Liver (tissue), 9 donors: ENCODE measurements around the gene MRAS. TPM values are rescaled to one million over a fixed set of nuclear protein-coding genes. Genes with fewer than 3 reads are reported as not detected.

Experiments
- DNase-seq: peaks from one replicate; pipeline ENCODE4 v3.0.0-alpha.2; 2017; ENCODE audit warnings: low spot score
- H3K27ac ChIP-seq, 2 donors: one replicate each; pipeline ENCODE4 v1.7.0; 2013; ENCODE audit warnings: inconsistent platforms in 2 of 2, low read length in 2 of 2, control low read depth in 1 of 2, low read depth in 1 of 2, mild to moderate bottlenecking in 1 of 2
- H3K27me3 ChIP-seq, 4 donors: one replicate each; pipeline versions ENCODE4 v1.6.1 to v1.7.0; 2013; ENCODE audit warnings: low read length in 3 of 4, inconsistent platforms in 1 of 4, mild to moderate bottlenecking in 1 of 4, moderate library complexity in 1 of 4; ENCODE audit not compliant: control insufficient read depth in 4 of 4, insufficient read depth in 4 of 4
- H3K36me3 ChIP-seq, 4 donors: one replicate each; pipeline versions ENCODE4 v1.6.1 to v1.7.0; 2013; ENCODE audit warnings: low read length in 3 of 4, mild to moderate bottlenecking in 3 of 4, low read depth in 1 of 4, moderate library complexity in 1 of 4; ENCODE audit not compliant: control insufficient read depth in 4 of 4, insufficient read depth in 3 of 4
- H3K4me1 ChIP-seq, 4 donors: one replicate each; pipeline versions ENCODE4 v1.6.1 to v1.7.0; 2013; ENCODE audit warnings: low read length in 3 of 4, mild to moderate bottlenecking in 3 of 4, moderate library complexity in 1 of 4; ENCODE audit not compliant: control insufficient read depth in 4 of 4, insufficient read depth in 4 of 4
- H3K4me3 ChIP-seq, 3 donors: one replicate each; pipeline versions ENCODE4 v1.6.1 to v1.7.0; 2013; ENCODE audit warnings: low read length in 3 of 3, control low read depth in 1 of 3, low read depth in 1 of 3, mild to moderate bottlenecking in 1 of 3
- H3K9ac ChIP-seq, 2 donors: one replicate each; pipeline ENCODE4 v1.7.0; 2013; ENCODE audit warnings: low read length in 2 of 2, mild to moderate bottlenecking in 2 of 2, moderate library complexity in 2 of 2, control low read depth in 1 of 2, low read depth in 1 of 2
- H3K9me3 ChIP-seq, 4 donors: one replicate each; pipeline versions ENCODE4 v1.6.1 to v1.7.0; 2013; ENCODE audit warnings: low read length in 3 of 4; ENCODE audit not compliant: control insufficient read depth in 4 of 4
- EGR1 ChIP-seq, 2 donors: IDR thresholded peaks; 2 replicates each; pipeline ENCODE4 v1.6.1; 2016 to 2018; ENCODE audit warnings: antibody characterized with exemption in 2 of 2, low read depth in 2 of 2
- FOXA1 ChIP-seq: IDR thresholded peaks from 2 replicates; pipeline ENCODE4 v1.6.1; 2016; ENCODE audit warnings: antibody characterized with exemption
- FOXA2 ChIP-seq: IDR thresholded peaks from 2 replicates; pipeline ENCODE4 v1.6.1; 2016; ENCODE audit warnings: antibody characterized with exemption
- HNF4A ChIP-seq, 2 donors: conservative IDR thresholded peaks; 2 replicates each; pipeline ENCODE4 v1.6.1; 2016; ENCODE audit warnings: antibody characterized with exemption in 2 of 2, mild to moderate bottlenecking in 2 of 2
- HNF4G ChIP-seq: IDR thresholded peaks from 2 replicates; pipeline ENCODE4 v1.6.1; 2016; ENCODE audit warnings: antibody characterized with exemption
- JUND ChIP-seq, 2 donors: IDR thresholded peaks; 2 replicates each; pipeline ENCODE4 v1.6.1; 2016; ENCODE audit warnings: antibody characterized with exemption in 2 of 2
- RAD21 ChIP-seq, 2 donors: IDR thresholded peaks; 2 replicates each; pipeline ENCODE4 v1.6.1; 2016; ENCODE audit warnings: antibody characterized with exemption in 2 of 2, mild to moderate bottlenecking in 2 of 2
- RXRA ChIP-seq, 2 donors: IDR thresholded peaks; 2 replicates each; pipeline ENCODE4 v1.6.1; 2017 to 2018; ENCODE audit warnings: antibody characterized with exemption in 2 of 2, mild to moderate bottlenecking in 1 of 2
- SP1 ChIP-seq: IDR thresholded peaks from 2 replicates; pipeline ENCODE4 v1.6.1; 2018; ENCODE audit warnings: antibody characterized with exemption, mild to moderate bottlenecking
- TAF1 ChIP-seq: conservative IDR thresholded peaks from 2 replicates; pipeline ENCODE4 v1.6.1; 2016; ENCODE audit warnings: antibody characterized with exemption, mild to moderate bottlenecking
- YY1 ChIP-seq: IDR thresholded peaks from 2 replicates; pipeline ENCODE4 v1.6.1; 2016; ENCODE audit warnings: antibody characterized with exemption, mild to moderate bottlenecking
- WGBS: extraction: QIAGEN DNeasy Blood & Tissue Kit; methylation state at CpG from one replicate; pipeline ENCODE4 v1.1.7; 2013; 5-methylcytosine and 5-hydroxymethylcytosine counted together
- polyA plus RNA-seq, 2 donors: library from polyadenylated mRNA; stranded (reverse) in 1 of 2; unstranded in 1 of 2; fragments of 200-250 nt in 1 of 2; fragments of >200 nt in 1 of 2; fragmentation: Nextera tagmentation in 1 of 2; extraction: Ambion mirVana in 1 of 2; gene quantifications; one replicate each; pipeline versions ENCODE4 v1.2.1 to v1.2.3, GENCODE V29; 2013 to 2015
- total RNA-seq, 2 donors: library from RNA; depleted of rRNA; stranded (reverse); fragments of >200 nt; gene quantifications; one replicate each; pipeline ENCODE4 v1.2.3, GENCODE V29; 2014
- TF ChIP-seq, protein P1 (sequence below): IDR thresholded peaks from 2 replicates; pipeline ENCODE4 v1.6.1; 2016; ENCODE audit warnings: antibody characterized with exemption
- TF ChIP-seq, protein P2 (sequence below): IDR thresholded peaks from 2 replicates; pipeline ENCODE4 v1.6.1; 2016; ENCODE audit warnings: antibody characterized with exemption
- TF ChIP-seq, protein P3 (sequence below): IDR thresholded peaks from 2 replicates; pipeline ENCODE4 v1.6.1; 2016; ENCODE audit warnings: antibody characterized with exemption
- TF ChIP-seq, protein P4 (sequence below): fragments of 150-350 bp; IDR thresholded peaks from 2 replicates; pipeline ENCODE4 v1.5.1; 2017; ENCODE audit warnings: improper control_type of control experiment, low read depth, low read length; ENCODE audit not compliant: missing input control
- TF ChIP-seq, protein P5 (sequence below): IDR thresholded peaks from 2 replicates; pipeline ENCODE4 v1.6.1; 2016; ENCODE audit warnings: antibody characterized with exemption, mild to moderate bottlenecking
- donor health status: healthy.
- donor health status: healthy.
- donor health status: healthy.
- donor health status: healthy.
- donor health status: healthy.

The MRAS gene
- total and polyA plus RNA-seq, 4 donors: 1.6 to 2.6 (median 1.9) TPM

DNA sequence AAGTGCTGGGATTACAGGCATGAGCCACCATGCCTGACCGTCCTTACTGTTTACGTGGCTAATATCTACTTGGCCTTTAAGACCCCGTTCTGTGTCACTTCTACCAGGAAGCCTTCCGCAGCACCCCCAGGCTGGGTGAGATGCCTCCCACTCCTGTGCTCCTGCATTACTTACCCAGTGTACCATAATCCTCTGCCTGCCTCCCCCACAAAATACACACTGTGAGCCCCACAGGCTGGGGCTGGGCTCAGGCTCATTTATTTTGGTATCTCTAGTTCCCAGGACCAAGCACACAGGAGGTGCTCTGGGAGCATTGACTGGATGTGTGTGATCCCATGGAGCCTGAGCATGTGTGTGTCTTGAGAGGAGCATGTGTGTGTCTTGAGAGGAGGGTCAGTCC, 14.9 kb downstream of the MRAS start:
- no peak for DNase-seq
- Histone ChIP-seq H3K36me3 (no peaks in the 10 kb centered on the region), H3K4me3 (no peak overlapping the region), H3K27ac (no peak overlapping the region), H3K4me1 (no peaks in the 10 kb centered on the region), H3K27me3 (no peaks in the 10 kb centered on the region), H3K9me3 (no peaks in the 10 kb centered on the region), H3K9ac (no peak overlapping the region)
- TF ChIP-seq, protein P1, sequence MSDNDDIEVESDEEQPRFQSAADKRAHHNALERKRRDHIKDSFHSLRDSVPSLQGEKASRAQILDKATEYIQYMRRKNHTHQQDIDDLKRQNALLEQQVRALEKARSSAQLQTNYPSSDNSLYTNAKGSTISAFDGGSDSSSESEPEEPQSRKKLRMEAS: no peak
- no peak for TF ChIP-seq FOXA2
- TF ChIP-seq JUND (IDR thresholded peaks at IDR 0.05): no peak
- no peak for TF ChIP-seq SP1
- TF ChIP-seq, protein P2, sequence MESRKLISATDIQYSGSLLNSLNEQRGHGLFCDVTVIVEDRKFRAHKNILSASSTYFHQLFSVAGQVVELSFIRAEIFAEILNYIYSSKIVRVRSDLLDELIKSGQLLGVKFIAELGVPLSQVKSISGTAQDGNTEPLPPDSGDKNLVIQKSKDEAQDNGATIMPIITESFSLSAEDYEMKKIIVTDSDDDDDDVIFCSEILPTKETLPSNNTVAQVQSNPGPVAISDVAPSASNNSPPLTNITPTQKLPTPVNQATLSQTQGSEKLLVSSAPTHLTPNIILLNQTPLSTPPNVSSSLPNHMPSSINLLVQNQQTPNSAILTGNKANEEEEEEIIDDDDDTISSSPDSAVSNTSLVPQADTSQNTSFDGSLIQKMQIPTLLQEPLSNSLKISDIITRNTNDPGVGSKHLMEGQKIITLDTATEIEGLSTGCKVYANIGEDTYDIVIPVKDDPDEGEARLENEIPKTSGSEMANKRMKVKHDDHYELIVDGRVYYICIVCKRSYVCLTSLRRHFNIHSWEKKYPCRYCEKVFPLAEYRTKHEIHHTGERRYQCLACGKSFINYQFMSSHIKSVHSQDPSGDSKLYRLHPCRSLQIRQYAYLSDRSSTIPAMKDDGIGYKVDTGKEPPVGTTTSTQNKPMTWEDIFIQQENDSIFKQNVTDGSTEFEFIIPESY: no peak
- TF ChIP-seq EGR1 (IDR thresholded peaks at IDR 0.05; ENCODE audit: low read depth in 2 of 2): no peak
- TF ChIP-seq FOXA1: no peak
- TF ChIP-seq HNF4G: no peak
- TF ChIP-seq, protein P3, sequence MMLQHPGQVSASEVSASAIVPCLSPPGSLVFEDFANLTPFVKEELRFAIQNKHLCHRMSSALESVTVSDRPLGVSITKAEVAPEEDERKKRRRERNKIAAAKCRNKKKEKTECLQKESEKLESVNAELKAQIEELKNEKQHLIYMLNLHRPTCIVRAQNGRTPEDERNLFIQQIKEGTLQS: no peak
- TF ChIP-seq TAF1: no peak
- TF ChIP-seq, protein P4, sequence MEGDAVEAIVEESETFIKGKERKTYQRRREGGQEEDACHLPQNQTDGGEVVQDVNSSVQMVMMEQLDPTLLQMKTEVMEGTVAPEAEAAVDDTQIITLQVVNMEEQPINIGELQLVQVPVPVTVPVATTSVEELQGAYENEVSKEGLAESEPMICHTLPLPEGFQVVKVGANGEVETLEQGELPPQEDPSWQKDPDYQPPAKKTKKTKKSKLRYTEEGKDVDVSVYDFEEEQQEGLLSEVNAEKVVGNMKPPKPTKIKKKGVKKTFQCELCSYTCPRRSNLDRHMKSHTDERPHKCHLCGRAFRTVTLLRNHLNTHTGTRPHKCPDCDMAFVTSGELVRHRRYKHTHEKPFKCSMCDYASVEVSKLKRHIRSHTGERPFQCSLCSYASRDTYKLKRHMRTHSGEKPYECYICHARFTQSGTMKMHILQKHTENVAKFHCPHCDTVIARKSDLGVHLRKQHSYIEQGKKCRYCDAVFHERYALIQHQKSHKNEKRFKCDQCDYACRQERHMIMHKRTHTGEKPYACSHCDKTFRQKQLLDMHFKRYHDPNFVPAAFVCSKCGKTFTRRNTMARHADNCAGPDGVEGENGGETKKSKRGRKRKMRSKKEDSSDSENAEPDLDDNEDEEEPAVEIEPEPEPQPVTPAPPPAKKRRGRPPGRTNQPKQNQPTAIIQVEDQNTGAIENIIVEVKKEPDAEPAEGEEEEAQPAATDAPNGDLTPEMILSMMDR: no peak
- 93% methylated on average over 4 of the region's 4 CpGs for WGBS

DNA sequence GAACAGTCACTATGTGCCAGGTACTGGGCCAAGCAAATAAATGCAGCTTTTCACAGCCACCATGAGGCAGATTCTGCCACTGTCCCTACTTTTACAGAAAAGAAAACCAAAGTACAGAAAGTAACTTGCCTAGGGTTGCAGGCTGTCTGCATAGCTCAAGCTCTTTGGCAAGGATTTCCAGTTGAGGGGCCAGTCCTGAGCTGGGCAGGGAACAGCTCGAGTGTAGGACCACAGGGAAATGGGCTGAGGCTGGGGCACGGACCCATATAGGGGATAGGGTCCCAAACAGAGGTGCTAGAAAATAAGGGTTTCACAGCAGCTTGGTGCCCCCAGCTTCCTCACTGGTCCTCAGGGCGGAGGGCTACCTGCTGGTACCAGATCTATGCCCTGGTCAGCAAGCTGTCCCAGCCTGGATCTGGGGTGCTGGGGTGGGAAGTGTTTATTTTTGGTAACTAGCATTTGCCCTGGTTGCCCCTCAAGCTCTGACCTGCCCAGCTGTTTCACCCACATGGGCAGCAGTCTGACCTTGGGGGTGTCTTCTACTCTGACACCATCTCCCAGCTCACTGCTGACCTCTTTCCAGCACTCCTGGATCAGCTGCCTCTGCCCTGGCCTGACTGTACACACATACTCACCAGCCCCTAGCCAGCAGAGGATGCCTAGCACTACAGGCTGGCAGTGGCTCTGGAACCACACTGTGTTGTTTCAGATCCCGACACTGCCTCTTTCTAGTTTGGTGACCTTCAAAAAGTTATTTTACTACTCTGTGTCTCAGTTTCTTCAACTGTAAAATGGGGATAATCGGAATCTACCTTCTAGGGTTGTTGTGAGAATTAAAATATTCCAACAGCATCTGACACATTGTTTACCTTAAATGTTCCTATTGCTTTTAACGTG, 16.2 kb downstream of the MRAS start:
- no peak overlapping the region for H3K27ac ChIP-seq
- no peak overlapping the region for H3K4me3 ChIP-seq
- H3K36me3 ChIP-seq: no peaks in the 10 kb centered on the region
- WGBS: 89% methylated on average over 6 of the region's 6 CpGs
- no peak overlapping the region for H3K9ac ChIP-seq
- no peaks in the 10 kb centered on the region for H3K4me1 ChIP-seq
- no peaks in the 10 kb centered on the region for H3K27me3 ChIP-seq
- no peak for DNase-seq
- no peaks in the 10 kb centered on the region for H3K9me3 ChIP-seq
- TF ChIP-seq FOXA1 (no peak), YY1 (no peak), JUND (IDR thresholded peaks at IDR 0.05) (no peak), EGR1 (IDR thresholded peaks at IDR 0.05; ENCODE audit: low read depth in 2 of 2) (no peak), FOXA2 (no peak), HNF4G (no peak), RAD21 (IDR thresholded peaks at IDR 0.05) (no peak), RXRA (IDR thresholded peaks at IDR 0.05) (no peak), HNF4A (conservative IDR thresholded peaks at IDR 0.05) (no peak)
- TF ChIP-seq, protein P4: no peak
- TF ChIP-seq, protein P3: no peak
- TF ChIP-seq, protein P2: no peak
- TF ChIP-seq, protein P1: no peak
- TF ChIP-seq, protein P5, sequence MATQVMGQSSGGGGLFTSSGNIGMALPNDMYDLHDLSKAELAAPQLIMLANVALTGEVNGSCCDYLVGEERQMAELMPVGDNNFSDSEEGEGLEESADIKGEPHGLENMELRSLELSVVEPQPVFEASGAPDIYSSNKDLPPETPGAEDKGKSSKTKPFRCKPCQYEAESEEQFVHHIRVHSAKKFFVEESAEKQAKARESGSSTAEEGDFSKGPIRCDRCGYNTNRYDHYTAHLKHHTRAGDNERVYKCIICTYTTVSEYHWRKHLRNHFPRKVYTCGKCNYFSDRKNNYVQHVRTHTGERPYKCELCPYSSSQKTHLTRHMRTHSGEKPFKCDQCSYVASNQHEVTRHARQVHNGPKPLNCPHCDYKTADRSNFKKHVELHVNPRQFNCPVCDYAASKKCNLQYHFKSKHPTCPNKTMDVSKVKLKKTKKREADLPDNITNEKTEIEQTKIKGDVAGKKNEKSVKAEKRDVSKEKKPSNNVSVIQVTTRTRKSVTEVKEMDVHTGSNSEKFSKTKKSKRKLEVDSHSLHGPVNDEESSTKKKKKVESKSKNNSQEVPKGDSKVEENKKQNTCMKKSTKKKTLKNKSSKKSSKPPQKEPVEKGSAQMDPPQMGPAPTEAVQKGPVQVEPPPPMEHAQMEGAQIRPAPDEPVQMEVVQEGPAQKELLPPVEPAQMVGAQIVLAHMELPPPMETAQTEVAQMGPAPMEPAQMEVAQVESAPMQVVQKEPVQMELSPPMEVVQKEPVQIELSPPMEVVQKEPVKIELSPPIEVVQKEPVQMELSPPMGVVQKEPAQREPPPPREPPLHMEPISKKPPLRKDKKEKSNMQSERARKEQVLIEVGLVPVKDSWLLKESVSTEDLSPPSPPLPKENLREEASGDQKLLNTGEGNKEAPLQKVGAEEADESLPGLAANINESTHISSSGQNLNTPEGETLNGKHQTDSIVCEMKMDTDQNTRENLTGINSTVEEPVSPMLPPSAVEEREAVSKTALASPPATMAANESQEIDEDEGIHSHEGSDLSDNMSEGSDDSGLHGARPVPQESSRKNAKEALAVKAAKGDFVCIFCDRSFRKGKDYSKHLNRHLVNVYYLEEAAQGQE: no peak
